Iris pigment epithelial cell (primary cell): ENCODE measurements around the gene SEMA3F.

Experiments used
- DNase-seq: peaks from one replicate; pipeline ENCODE4 v3.0.0-alpha.2; 2011; ENCODE audit warnings: low read depth

The SEMA3F gene

DNA sequence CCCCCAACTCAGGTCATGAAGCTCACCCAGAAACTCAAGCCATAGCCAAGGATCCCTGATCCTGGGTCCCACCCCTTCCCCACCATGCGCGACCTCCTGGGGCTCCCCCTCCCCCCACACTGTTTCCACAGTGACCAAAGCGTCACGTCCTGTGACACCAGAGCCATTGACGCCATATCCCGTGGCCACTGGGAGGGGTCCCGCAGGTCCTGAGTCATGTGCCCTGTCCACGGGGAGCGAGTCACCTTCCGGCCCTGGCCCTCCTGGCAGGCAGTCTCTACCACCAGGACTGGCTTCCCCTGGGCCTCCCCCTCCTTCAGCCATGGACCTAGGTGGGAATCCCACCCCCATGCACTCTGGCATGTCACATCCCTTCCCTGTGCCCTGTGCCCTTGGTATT is 15.6 kb downstream of the SEMA3F start:
- peak; percentile 54 for DNase-seq

GRCh38 chr3:50171540-50172301 is 16.6 kb downstream of the SEMA3F start:
- no peak for DNase-seq

GRCh38 chr3:50172626-50173220 is 17.6 kb downstream of the SEMA3F start:
- no peak for DNase-seq

DNA sequence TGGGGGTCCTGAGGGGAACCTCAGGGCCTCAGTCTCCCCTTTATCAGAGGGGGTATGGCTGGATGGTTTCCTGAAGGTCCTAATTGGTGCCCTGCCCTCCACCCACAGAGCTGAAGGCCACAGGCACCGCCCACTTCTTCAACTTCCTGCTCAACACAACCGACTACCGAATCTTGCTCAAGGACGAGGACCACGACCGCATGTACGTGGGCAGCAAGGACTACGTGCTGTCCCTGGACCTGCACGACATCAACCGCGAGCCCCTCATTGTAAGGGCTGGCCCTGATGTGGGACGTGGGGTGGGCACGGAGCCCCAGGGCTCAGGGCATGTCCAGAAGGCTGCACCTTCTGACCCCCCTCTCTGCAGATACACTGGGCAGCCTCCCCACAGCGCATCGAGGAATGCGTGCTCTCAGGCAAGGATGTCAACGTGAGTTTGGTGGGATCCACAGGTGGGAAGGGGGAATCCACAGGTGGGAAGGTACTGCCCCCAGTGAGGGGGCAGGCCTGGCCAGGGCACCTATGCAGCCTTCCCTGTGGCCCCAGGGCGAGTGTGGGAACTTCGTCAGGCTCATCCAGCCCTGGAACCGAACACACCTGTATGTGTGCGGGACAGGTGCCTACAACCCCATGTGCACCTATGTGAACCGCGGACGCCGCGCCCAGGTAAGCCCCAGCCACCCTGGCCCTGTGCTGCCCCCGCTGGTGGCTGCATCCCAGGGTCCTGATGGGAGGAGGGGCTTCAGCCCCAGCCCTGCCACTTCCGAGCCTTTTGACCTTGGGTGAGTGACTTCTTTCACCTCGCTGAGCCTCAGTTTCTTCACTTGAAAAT is 18.8 kb downstream of the SEMA3F start:
- DNase-seq = no peak

DNA sequence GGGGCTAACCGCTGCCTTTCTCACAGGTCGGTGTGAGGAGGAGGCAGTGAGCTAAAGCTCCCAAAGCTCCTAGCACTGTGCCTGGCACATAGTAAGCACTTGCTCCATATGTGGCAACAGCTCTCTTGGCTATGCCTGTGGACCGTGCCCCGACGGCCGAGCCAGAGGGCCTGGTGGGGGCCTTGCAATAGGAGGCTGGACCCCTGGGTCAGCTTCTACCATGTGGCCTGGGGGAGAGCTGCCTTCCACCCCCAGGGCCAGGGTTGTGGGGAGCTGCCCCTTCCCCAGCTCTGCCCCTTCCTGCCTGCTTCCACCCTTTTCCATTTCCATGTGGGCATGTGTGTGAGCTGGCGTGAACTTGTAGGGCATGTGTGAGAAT is 19.4 kb downstream of the SEMA3F start:
- no peak for DNase-seq

DNA sequence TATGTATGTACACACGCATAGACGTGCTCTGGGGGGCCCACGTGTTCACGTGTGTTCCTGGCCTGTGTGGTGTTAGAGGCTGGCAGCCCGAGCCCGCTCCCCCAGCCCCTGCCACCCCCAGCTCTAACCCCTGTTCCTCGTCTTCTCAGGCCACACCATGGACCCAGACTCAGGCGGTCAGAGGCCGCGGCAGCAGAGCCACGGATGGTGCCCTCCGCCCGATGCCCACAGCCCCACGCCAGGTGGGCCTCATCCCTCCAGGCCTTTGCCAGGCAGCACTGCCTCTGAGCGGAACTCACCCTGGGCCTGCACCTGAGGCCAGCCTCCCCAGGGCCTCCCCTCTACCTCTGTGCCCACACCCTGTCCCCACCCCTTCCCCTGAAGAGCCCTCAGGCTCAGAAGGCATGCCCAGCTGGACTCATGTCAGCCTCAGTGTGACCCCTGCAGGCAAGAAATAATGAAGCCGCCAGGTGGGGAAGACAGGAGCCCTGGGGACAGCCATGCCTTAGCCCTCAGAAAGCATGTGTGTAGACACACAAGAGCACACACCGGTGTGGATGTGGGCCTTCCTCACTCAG is 19.9 kb downstream of the SEMA3F start:
- no peak for DNase-seq

DNA sequence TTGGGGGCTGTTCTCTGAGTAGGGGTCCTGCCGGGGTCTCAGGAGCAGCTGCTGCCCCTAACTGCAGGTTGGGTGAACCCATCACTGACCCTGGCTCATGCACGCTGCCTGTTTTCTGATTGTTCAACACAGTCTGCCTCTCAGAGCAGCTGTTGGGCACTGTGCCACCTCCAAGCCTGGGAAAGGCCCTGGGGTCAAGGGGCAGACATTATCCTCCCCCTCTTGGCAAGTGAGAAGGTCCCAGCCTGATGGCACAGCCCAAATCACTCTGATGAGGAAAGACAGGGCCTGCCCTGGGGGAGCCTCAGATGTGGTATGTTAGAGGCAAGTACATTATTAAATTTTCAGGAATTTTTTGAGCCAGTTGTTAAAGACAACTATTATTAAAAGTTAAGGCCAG is 22.2 kb downstream of the SEMA3F start:
- DNase-seq = no peak

GRCh38 chr3:50179710-50180109 is 24.6 kb downstream of the SEMA3F start:
- peak; percentile 31 for DNase-seq

DNA sequence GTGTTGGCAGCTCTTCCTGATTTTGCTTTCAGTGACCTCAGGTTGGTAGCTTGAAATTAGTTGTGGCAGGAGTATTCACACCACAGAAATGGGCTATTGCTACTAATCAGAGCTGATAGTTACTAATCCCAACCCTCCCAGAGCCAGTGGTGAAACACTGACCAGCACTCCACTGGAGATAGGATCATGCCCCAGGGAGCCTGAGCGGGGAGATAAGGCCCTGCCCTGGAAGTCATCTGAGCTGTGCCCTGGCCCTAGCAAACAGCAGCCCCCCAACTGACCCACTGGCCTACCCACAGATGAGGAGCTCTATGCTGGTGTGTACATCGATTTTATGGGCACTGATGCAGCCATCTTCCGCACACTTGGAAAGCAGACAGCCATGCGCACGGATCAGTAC is 26.9 kb downstream of the SEMA3F start:
- DNase-seq = no peak

DNA sequence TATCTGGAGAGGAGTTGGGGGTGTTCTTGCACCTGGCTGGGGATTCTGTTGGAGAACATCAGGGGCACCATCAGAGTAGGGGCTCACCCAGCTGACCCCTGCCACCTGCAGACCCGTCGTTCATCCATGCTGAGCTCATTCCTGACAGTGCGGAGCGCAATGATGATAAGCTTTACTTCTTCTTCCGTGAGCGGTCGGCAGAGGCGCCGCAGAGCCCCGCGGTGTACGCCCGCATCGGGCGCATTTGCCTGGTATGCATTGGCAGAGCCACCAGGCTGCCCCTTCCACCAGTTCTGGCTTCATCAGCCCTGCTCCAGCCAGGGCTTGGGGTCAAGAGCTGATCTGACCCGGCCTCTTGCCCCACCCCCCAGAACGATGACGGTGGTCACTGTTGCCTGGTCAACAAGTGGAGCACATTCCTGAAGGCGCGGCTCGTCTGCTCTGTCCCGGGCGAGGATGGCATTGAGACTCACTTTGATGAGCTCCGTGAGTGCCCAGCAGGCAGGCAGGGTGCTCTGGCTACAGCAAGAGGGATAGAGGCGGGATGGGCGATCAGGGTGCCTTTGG is 27.5 kb downstream of the SEMA3F start:
- DNase-seq = no peak

DNA sequence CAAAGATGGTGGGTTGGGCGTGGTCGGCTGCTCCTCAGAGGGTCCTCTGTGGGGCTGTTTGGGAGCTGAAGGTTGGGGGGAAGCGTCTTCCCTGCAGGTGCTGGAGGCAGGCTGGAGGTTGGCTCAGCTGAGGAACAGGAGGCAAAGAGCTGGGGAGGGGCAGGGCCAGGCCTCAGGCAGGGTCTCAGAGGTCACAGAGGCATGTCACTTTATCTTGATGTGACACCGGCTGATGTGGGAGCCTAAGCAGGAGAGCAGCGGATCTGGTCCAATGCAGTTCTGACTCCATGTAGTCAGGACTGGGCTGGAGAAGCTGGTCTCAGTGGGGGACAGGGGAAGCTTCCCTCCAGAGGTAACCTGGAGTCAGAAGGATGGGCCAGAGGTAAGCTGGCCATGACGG is 28.6 kb downstream of the SEMA3F start:
- no peak for DNase-seq

DNA sequence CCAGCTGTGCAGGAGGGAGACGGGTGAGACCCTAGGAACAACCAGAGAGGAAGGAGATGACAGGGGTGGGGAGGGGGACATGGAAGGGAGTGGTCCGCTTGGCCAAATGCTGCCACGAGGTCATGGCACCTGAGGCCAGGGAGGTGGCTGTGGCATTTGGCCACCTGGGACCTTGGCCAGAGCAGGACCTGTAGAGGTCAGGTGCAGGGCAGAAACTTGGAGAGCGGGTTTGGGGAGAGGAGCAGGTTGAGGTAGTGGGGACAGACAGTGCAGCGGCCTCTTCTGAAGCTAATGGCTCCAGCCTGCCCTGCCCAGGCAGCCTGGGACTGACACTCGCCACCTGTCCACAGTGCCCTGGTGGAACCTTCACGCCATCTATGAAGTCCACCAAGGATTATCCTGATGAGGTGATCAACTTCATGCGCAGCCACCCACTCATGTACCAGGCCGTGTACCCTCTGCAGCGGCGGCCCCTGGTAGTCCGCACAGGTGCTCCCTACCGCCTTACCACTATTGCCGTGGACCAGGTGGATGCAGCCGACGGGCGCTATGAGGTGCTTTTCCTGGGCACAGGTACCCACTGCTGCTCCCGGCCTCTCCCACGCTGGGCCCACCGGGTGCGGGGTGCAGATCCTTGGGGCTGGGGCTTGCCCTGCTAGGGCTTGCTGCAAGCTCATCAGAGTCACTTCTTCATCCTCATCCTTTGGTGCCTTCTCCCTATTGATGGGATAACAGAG is 29.3 kb downstream of the SEMA3F start:
- DNase-seq = no peak

GRCh38 chr3:50185230-50185629 is 30.1 kb downstream of the SEMA3F start:
- DNase-seq = no peak

DNA sequence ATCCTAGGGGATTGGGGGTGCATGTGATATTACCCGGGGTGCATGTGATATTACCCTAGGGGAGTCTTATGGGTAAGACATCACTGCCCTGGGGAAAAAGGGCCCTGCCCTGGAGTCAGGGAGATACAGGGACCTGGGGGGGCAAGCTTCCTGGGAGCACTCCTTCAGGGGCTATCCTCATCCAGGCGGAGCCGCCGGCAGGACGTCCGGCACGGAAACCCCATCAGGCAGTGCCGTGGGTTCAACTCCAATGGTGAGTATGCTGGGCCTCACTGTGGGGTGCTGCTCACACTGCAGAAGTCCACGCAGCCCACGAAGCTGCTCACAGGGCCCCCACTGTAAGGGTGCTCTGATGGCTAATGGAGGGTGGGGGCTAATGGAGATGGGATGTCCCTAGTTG is 31.0 kb downstream of the SEMA3F start:
- DNase-seq = no peak

GRCh38 chr3:50187750-50188149 is 32.6 kb downstream of the SEMA3F start:
- DNase-seq = no peak

GRCh38 chr3:50189274-50189673 is 34.1 kb downstream of the SEMA3F start:
- DNase-seq = peak; percentile 78

GRCh38 chr3:50189989-50190388 is 34.9 kb downstream of the SEMA3F start:
- DNase-seq = no peak

DNA sequence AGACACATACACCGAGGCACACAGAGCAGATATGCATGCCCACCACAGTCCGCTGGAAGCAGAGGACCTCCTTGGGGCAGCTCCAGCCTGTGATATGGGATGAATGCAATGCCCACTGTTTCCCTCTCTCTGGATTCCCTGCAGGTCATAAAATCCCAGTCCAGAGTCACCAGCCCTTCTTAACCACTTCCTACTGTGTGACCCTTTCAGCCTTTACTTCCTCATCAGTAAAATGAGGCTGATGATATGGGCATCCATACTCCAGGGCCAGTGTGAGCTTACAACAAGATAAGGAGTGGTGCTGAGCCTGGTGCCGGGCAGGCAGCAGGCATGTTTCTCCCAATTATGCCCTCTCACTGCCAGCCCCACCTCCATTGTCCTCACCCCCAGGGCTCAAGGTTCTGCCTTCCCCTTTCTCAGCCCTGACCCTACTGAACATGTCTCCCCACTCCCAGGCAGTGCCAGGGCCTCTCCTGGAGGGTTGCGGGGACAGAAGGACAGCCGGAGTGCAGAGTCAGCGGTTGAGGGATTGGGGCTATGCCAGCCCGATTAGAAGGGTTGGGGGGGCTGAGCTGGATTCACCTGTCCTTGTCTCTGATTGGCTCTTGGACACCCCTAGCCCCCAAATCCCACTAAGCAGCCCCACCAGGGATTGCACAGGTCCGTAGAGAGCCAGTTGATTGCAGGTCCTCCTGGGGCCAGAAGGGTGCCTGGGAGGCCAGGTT is 36.0 kb downstream of the SEMA3F start, which contains the start of gene GNAT1:
TSS of gene GNAT1 (plus strand) at position 675 of the 725 bp plus-strand sequence. CDS start 116 bp downstream, outside the sequence.
- no peak for DNase-seq

DNA sequence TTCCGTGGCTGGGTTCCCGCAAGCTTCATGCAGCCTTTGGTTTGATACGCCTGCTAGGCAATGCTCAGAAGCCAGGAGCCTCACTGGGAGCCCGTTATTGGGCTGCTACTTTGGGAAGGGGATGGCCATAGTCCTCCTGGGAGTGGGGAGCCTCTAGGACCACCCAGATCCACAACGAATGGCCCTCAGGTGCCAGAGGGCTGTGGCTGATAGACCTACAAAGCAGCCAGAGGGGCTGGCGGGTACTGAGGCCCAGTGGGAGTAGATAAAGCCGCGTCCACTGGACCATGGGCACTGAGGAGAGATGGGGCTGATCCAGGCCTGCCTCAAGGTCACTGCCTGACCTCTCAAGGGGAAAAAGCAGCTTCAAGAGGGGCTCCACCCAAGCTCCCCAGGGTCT is 37.0 kb downstream of the SEMA3F start:
- no peak for DNase-seq

- DNase-seq = peak; percentile 31
Observed at GRCh38 chr3:50192689-50193141, 37.6 kb downstream of the SEMA3F start.

DNA sequence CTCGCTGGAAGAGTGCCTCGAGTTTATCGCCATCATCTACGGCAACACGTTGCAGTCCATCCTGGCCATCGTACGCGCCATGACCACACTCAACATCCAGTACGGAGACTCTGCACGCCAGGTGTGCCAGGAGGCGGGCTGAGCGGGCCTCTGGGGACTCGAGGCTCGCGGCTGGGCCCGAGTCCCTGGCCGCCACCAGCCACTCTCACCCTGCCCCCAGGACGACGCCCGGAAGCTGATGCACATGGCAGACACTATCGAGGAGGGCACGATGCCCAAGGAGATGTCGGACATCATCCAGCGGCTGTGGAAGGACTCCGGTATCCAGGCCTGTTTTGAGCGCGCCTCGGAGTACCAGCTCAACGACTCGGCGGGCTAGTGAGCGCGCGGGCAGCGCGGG is 38.2 kb downstream of the SEMA3F start:
- no peak for DNase-seq
